Measurements from ENCODE around the gene GIMAP7. TPM values are rescaled to one million over a fixed set of nuclear protein-coding genes. Genes with fewer than 3 reads are reported as not detected.
A peak's percentile ranks its signal among the peaks of the same experiment; 100 is the strongest.

Gene GIMAP7
- total RNA-seq, 4 donors from 2014 or later, result 14.6 to 70.8 (median 28.8) TPM

- no peak overlapping the region for H3K27ac ChIP-seq
- intact Hi-C loops (cut with DNase I; ENCODE audit: low total_unique reads), result no loop called here
- no peaks in the 10 kb centered on the region for H3K4me1 ChIP-seq
- H3K27me3 ChIP-seq, result no peaks in the 10 kb centered on the region
- H3K36me3 ChIP-seq, result no peaks in the 10 kb centered on the region
- H3K9me3 ChIP-seq, result no peaks in the 10 kb centered on the region
- no peak overlapping the region for H3K4me3 ChIP-seq
- no peak for DNase-seq
- TF ChIP-seq POLR2A (IDR thresholded peaks at IDR 0.05), result no peak
These were observed 42.8 kb upstream of the GIMAP7 start for GRCh38 chr7:150471886-150472285.

GRCh38 chr7:150473902-150474301, 40.8 kb upstream of the GIMAP7 start:
- H3K4me1 ChIP-seq, result no peaks in the 10 kb centered on the region
- no peak overlapping the region for H3K27ac ChIP-seq
- H3K36me3 ChIP-seq, result no peaks in the 10 kb centered on the region
- TF ChIP-seq POLR2A (IDR thresholded peaks at IDR 0.05) (no peak), CTCF (IDR thresholded peaks at IDR 0.05) (no peak)
- DNase-seq, result no peak
- intact Hi-C loops (cut with DNase I; ENCODE audit: low total_unique reads), result no loop called here
- H3K4me3 ChIP-seq, result no peak overlapping the region
- H3K27me3 ChIP-seq, result no peaks in the 10 kb centered on the region
- no peaks in the 10 kb centered on the region for H3K9me3 ChIP-seq

- Histone ChIP-seq H3K4me1 (no peaks in the 10 kb centered on the region), H3K4me3 (no peak overlapping the region), H3K27me3 (no peaks in the 10 kb centered on the region), H3K9me3 (no peaks in the 10 kb centered on the region), H3K27ac (no peak overlapping the region), H3K36me3 (no peaks in the 10 kb centered on the region)
- intact Hi-C loops (cut with DNase I; ENCODE audit: low total_unique reads), result no loop called here
- TF ChIP-seq POLR2A (IDR thresholded peaks at IDR 0.05) (no peak), CTCF (IDR thresholded peaks at IDR 0.05) (no peak)
- DNase-seq, result no peak
These were observed 38.4 kb upstream of the GIMAP7 start for GRCh38 chr7:150476285-150476684.

- no peaks in the 10 kb centered on the region for H3K4me1 ChIP-seq
- no peak for DNase-seq
- H3K36me3 ChIP-seq, result no peaks in the 10 kb centered on the region
- H3K9me3 ChIP-seq, result no peaks in the 10 kb centered on the region
- no peak overlapping the region for H3K27ac ChIP-seq
- TF ChIP-seq CTCF (IDR thresholded peaks at IDR 0.05), result no peak
- no peak for TF ChIP-seq POLR2A (IDR thresholded peaks at IDR 0.05)
- H3K4me3 ChIP-seq, result no peak overlapping the region
- intact Hi-C loops (cut with DNase I; ENCODE audit: low total_unique reads), result no loop called here
- no peaks in the 10 kb centered on the region for H3K27me3 ChIP-seq
These were observed 37.6 kb upstream of the GIMAP7 start for GRCh38 chr7:150476819-150477631.

- no peak overlapping the region for H3K4me3 ChIP-seq
- H3K9me3 ChIP-seq, result no peaks in the 10 kb centered on the region
- no peaks in the 10 kb centered on the region for H3K36me3 ChIP-seq
- TF ChIP-seq CTCF (IDR thresholded peaks at IDR 0.05) (no peak), POLR2A (IDR thresholded peaks at IDR 0.05) (no peak)
- peak overlapping the region in 1 of 2 donors; percentile 52 for H3K27ac ChIP-seq
- H3K4me1 ChIP-seq, result no peaks in the 10 kb centered on the region
- intact Hi-C loops (cut with DNase I; ENCODE audit: low total_unique reads), result no loop called here
- DNase-seq, result no peak
- no peaks in the 10 kb centered on the region for H3K27me3 ChIP-seq
These were observed 35.5 kb upstream of the GIMAP7 start for GRCh38 chr7:150479023-150479716.
